ENCODE measurements around the gene NCBP3.

GRCh38 chr17:3753624-3754023 lies 92.4 kb downstream of the NCBP3 start:
- TF ChIP-seq POLR2A (IDR thresholded peaks at IDR 0.05; ENCODE audit: extremely low read depth, insufficient read length) (no peak), CTCF (IDR thresholded peaks at IDR 0.05; ENCODE audit: low read depth, low read length) (no peak), MAX (IDR thresholded peaks at IDR 0.05; ENCODE audit: low read depth, low read length) (no peak)
